SU-DHL-6 (cell line): ENCODE results near the gene IDH3B.

Experiments used
- EZH2phosphoT487 ChIP-seq: fragments of 200-600 bp; sonication (generic), shearing (Covaris generic); conservative IDR thresholded peaks from 2 replicates; pipeline ENCODE4 v1.6.1; 2018; ENCODE audit warnings: mild to moderate bottlenecking, antibody characterized with exemption, low read length, moderate library complexity, mixed read lengths
- TF ChIP-seq, protein P1 (sequence below): fragments of 200-600 bp; sonication (generic); IDR thresholded peaks from one replicate; pipeline ENCODE4 v1.5.1; 2017; ENCODE audit warnings: antibody characterized with exemption, mild to moderate bottlenecking, low read length, moderate library complexity; ENCODE audit not compliant: insufficient read depth, poor library complexity, severe bottlenecking

DNA sequence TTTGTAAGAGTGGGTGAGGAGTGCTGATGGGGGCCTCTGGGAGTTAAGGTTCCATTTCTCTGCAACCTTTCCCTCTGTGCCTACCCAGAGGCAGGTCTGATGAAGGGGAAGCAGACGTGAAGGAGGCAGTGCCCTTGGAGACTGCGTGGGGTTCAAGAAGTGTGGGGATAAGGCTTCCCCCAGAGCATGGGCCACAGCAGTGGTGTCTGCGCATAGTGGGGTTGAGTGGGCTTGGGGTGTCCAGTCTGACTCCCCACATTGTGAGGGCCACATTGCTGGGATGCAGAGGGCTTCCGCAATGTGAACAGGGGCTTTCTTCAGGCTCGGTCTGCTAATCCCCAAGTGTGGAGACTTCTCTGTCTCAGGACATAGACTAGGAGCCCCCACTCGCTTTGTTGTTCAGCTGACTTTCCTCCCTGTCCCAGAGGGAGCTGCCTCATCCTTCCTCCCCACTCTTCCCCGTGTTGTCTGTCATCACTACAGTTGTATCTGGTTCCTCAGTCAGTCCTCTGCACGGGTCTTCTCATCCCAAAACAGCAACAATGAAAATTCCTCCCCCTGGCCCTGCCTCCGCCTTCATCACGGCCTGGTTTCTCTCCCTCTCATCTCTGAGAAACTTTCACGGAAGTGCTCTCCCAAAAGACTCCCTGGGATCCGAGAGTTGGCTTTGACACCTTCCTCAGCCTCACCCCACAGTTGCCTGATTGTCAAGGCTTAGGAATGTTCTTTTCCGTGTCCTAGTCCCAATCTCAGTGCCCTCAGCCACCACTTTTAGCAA lies 31.4 kb upstream of the IDH3B start:
- TF ChIP-seq, protein P1, sequence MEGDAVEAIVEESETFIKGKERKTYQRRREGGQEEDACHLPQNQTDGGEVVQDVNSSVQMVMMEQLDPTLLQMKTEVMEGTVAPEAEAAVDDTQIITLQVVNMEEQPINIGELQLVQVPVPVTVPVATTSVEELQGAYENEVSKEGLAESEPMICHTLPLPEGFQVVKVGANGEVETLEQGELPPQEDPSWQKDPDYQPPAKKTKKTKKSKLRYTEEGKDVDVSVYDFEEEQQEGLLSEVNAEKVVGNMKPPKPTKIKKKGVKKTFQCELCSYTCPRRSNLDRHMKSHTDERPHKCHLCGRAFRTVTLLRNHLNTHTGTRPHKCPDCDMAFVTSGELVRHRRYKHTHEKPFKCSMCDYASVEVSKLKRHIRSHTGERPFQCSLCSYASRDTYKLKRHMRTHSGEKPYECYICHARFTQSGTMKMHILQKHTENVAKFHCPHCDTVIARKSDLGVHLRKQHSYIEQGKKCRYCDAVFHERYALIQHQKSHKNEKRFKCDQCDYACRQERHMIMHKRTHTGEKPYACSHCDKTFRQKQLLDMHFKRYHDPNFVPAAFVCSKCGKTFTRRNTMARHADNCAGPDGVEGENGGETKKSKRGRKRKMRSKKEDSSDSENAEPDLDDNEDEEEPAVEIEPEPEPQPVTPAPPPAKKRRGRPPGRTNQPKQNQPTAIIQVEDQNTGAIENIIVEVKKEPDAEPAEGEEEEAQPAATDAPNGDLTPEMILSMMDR: no peak
- TF ChIP-seq EZH2phosphoT487: no peak
